AG04450 (cell line): ENCODE measurements around the gene GREM1. TPM values are rescaled to one million over a fixed set of nuclear protein-coding genes. Genes with fewer than 3 reads are reported as not detected.
A peak's percentile ranks its signal among the peaks of the same experiment; 100 is the strongest.

ENCODE experiments used
- CTCF ChIA-PET: fragments of 300-600, 350-600 bp; formaldehyde crosslinking; extraction: SDS; loops from one replicate; lab custom pipeline; 2022; ENCODE audit warnings: antibody characterized with exemption, inconsistent platforms; lab: Charles Lee
- POLR2A ChIA-PET: fragments of 350-600 bp; formaldehyde crosslinking; extraction: SDS; loops from one replicate; lab custom pipeline; 2021; ENCODE audit warnings: antibody characterized with exemption, inconsistent platforms; lab: Yijun Ruan, JAX
- DNase-seq: peaks from one replicate; pipeline ENCODE4 v3.0.0-alpha.2; 2011; ENCODE audit warnings: low read depth, low spot score
- H3K27ac ChIP-seq: one replicate; pipeline ENCODE4 v1.5.1; 2012; ENCODE audit warnings: low read depth, low read length, control low read depth
- H3K27me3 ChIP-seq: one replicate; pipeline ENCODE4 v1.6.0; 2012; ENCODE audit warnings: low read length; ENCODE audit not compliant: control insufficient read depth, insufficient read depth
- H3K4me3 ChIP-seq: 2 replicates; pipeline ENCODE4 v1.5.1; 2011; ENCODE audit warnings: mild to moderate bottlenecking, low read depth, low read length, control low read depth
- H3K9me3 ChIP-seq: 2 replicates; pipeline ENCODE4 v1.5.1; 2012; ENCODE audit warnings: low read length; ENCODE audit not compliant: control insufficient read depth, insufficient read depth
- polyA plus RNA-seq: library from polyadenylated mRNA; depleted of rRNA; stranded (reverse); fragments of >200 nt; gene quantifications from 2 replicates; pipeline ENCODE4 v1.2.3, GENCODE V29; 2011; rRNA removed
- TF ChIP-seq, protein P1 (sequence below): IDR thresholded peaks from 2 replicates; pipeline ENCODE4 v1.5.1; 2011; ENCODE audit warnings: low read depth, low read length, control low read depth, inconsistent platforms

The GREM1 gene
- polyA plus RNA-seq, 1 experiment = 2,858 TPM

DNA sequence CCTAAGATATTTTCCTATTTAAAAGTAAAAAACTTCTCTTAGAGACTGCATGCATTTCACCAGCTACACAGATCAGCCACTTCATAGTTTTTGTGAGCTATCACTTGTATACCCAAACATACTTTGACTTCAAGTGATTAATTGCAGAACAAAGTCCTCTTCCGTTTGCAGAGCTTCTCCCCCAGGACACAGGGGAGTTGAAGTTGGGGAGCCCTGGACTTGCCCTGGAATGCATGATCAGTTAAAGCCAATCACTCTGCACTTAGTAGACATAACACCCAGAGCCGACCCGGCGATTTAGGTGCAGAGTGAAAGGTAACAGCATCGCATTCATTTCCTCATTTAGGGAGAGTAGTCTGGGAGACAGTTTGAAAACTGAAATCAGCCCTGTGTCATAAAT lies 70.1 kb downstream of the GREM1 start:
- CTCF ChIA-PET = interaction anchor here (0.5 kb wide), 1 partner anchor 31 kb away, joined by 3 read pairs; no protein-coding TSS in a partner anchor
- H3K27ac ChIP-seq = no peak overlapping the region
- POLR2A ChIA-PET = no interaction called here
- no peaks in the 10 kb centered on the region for H3K9me3 ChIP-seq
- no peaks in the 10 kb centered on the region for H3K27me3 ChIP-seq
- H3K4me3 ChIP-seq = no peak overlapping the region
- no peak for DNase-seq
- TF ChIP-seq, protein P1, sequence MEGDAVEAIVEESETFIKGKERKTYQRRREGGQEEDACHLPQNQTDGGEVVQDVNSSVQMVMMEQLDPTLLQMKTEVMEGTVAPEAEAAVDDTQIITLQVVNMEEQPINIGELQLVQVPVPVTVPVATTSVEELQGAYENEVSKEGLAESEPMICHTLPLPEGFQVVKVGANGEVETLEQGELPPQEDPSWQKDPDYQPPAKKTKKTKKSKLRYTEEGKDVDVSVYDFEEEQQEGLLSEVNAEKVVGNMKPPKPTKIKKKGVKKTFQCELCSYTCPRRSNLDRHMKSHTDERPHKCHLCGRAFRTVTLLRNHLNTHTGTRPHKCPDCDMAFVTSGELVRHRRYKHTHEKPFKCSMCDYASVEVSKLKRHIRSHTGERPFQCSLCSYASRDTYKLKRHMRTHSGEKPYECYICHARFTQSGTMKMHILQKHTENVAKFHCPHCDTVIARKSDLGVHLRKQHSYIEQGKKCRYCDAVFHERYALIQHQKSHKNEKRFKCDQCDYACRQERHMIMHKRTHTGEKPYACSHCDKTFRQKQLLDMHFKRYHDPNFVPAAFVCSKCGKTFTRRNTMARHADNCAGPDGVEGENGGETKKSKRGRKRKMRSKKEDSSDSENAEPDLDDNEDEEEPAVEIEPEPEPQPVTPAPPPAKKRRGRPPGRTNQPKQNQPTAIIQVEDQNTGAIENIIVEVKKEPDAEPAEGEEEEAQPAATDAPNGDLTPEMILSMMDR = no peak

GRCh38 chr15:32790352-32790999 lies 72.7 kb downstream of the GREM1 start:
- peak overlapping the region; percentile 66 for H3K27ac ChIP-seq
- H3K9me3 ChIP-seq = no peaks in the 10 kb centered on the region
- ChIA-PET CTCF (interaction anchor here (0.8 kb wide), 1 partner anchor 54 kb away, joined by 4 read pairs; no protein-coding TSS in a partner anchor), POLR2A (interaction anchor here (0.7 to 1.8 kb wide), 5 partner anchors 9 to 130 kb away, joined by 3 to 8 read pairs (median 3); no protein-coding TSS in a partner anchor)
- DNase-seq = peak; percentile 43
- no peaks in the 10 kb centered on the region for H3K27me3 ChIP-seq
- H3K4me3 ChIP-seq = no peak overlapping the region
- TF ChIP-seq, protein P1 = no peak

GRCh38 chr15:32792436-32792835 lies 74.6 kb downstream of the GREM1 start:
- Histone ChIP-seq H3K4me3 (no peak overlapping the region), H3K27me3 (no peaks in the 10 kb centered on the region), H3K9me3 (no peaks in the 10 kb centered on the region), H3K27ac (no peak overlapping the region)
- DNase-seq = no peak
- ChIA-PET CTCF (no interaction called here), POLR2A (interaction anchor here (0.7 kb wide), 1 partner anchor 276 kb away, joined by 5 read pairs; no protein-coding TSS in a partner anchor)
- TF ChIP-seq, protein P1 = no peak

Other genes with a start within 250 kb of the GREM1 start
- gene GOLGA8N, start 124.5 kb upstream of the GREM1 start, polyA plus RNA-seq = 3.2 and 3.7 TPM in 2 replicates
- gene ARHGAP11A, start 102.5 kb upstream of the GREM1 start, polyA plus RNA-seq = 7.1 and 9.1 TPM in 2 replicates
- 39.2 and 44.4 TPM in 2 replicates for gene SCG5, start 76.3 kb upstream of the GREM1 start, polyA plus RNA-seq